Bladder microvascular endothelial cell (primary cell): ENCODE results near the gene SLC10A3. TPM values are rescaled to one million over a fixed set of nuclear protein-coding genes. Genes with fewer than 3 reads are reported as not detected.

Experiments
- total RNA-seq: library from RNA; depleted of rRNA; stranded (reverse); fragments of >200 nt; gene quantifications from 2 replicates; pipeline ENCODE4 v1.2.3, GENCODE V29; 2014

The SLC10A3 gene, protein sequence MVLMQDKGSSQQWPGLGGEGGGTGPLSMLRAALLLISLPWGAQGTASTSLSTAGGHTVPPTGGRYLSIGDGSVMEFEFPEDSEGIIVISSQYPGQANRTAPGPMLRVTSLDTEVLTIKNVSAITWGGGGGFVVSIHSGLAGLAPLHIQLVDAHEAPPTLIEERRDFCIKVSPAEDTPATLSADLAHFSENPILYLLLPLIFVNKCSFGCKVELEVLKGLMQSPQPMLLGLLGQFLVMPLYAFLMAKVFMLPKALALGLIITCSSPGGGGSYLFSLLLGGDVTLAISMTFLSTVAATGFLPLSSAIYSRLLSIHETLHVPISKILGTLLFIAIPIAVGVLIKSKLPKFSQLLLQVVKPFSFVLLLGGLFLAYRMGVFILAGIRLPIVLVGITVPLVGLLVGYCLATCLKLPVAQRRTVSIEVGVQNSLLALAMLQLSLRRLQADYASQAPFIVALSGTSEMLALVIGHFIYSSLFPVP
- 9.7 and 22.1 TPM in 2 replicates for total RNA-seq

DNA sequence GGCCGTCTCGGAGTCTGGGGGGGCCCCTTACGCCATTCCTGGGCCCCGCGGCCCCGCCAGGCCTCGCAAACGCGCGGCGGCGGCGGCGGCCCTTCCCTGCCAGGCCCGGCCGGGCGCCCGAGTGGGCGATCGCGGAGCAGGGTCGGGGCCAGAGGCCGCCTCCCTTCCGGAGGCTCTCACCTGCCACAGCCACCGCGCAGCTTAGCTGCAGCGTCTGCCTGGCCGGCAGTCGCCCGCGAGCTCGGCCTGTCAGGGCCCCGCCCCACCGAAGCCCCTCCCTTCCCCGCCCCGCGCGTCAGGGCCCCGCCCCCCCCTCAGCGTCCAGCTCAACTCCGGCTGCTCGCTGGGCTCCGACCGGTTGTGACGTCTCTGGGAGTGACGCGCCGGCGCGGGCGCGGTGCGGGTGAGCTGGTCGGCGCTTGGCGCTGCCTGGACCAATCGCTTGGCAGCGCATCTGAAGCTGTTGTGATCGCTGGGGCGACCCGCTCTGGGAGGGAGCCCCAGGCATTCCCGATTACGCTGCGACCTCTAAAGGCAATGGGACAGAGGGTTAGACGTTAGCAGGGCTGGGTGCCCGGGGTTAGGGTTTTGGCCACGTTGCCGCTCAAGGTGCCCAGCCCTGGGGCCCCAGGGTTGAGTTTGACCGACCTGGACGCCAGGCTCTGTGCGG is at the start of gene SLC10A3:
TSS of gene SLC10A3 (minus strand) at position 216 of the 670 bp plus-strand sequence. CDS start 1,689 bp downstream, outside the sequence.

GRCh38 chrX:154515966-154516655 is 25.7 kb upstream of the SLC10A3 start, which contains the start of gene FAM3A:
FAM3A (minus strand) TSS chrX:154516232; CDS start chrX:154515772, 460 bp downstream.

DNA sequence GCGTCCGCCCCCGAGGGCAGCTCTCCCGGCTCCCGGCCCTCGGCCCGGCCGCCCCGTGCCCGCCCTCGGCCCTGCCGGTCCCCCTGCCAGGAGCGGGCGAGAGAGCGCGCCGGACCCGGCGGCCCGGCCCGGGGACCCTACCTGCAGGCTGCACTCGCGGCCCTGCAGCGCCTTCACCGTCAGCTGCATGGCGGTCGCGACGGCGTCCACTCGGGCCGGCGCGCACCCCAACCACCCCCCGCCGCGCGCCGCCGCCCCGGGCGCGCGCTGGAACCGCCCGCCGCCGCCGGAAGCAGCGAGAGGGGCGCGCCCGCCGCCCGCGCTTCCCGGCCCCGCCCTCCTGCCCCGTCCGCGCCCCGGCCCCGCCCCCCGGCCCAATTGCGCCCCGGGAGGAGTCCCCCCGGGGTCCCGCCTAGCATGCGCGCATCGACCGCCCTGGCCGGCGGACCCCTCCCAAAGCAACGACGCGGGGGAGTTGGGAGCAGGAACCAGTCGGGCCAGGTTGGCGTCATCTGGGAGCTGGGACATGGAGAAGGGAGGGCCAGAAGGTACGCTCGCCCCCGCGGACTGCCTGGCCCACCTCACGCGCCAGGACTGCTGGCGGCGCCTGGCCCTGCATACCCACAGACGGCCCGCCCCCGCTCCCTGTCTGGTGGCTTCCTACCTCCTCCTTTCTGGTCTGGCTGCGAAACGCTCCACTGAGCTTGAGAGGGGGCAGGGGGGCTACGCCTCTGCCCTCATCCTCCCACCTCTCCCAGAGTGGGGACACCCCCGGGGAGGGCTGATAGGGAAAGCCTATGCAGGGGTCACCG is 3.8 kb downstream of the SLC10A3 start, which contains the start of gene UBL4A:
TSS of gene UBL4A (minus strand) at position 220 of the 812 bp plus-strand sequence. CDS start at position 189, 31 bp downstream.

DNA sequence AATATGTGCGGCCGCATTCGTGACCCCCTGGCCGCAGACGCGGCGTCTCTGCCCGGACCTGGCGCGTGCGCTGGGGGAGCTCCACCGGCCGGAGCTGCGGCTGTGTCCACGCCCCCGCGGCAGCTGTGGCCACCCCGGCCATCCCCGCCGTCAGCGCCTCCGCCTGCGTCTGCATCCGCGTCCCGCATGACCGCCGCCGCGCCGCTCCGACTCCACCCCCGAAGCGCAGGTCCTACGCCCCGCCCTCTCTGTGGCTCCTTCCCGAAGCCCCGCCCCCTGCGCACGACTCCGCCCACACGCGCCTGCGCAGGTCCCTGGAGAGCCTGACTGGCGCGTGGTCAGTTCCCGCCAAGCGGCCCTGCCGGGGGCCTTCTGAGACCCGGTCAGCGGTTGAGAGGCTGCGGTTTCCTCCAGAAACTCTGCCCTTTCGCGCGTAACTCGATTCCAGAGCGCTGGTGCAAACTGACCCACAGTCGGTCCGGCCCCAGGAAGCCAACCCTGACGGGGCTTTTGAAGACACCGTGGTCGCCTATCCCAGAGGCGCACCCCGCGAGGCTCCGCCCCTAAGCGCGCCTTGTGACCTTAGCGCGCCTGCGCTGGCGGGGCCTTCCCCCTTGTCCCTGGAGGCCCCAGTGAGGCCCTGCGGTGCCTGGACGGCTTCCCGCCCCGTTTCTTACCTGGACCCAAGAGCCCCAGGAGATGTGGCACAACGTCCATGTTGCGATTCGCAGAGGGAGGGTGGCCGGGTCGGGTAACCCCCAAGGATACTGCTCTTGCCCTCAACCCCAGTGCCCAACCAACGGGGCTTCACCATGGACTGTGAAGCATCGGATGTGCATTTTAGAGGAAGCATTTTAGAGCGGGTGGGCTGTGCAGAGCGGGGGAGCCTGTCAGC is 11.5 kb downstream of the SLC10A3 start, which contains the start of gene LAGE3:
TSS of gene LAGE3 (minus strand) at position 554 of the 895 bp plus-strand sequence. CDS start at position 188, 366 bp downstream.

GRCh38 chrX:154458116-154458953 is 32.1 kb downstream of the SLC10A3 start, which contains the start of gene PLXNA3:
PLXNA3 (plus strand) TSS chrX:154458281; CDS start chrX:154460184, 1,903 bp downstream.

DNA sequence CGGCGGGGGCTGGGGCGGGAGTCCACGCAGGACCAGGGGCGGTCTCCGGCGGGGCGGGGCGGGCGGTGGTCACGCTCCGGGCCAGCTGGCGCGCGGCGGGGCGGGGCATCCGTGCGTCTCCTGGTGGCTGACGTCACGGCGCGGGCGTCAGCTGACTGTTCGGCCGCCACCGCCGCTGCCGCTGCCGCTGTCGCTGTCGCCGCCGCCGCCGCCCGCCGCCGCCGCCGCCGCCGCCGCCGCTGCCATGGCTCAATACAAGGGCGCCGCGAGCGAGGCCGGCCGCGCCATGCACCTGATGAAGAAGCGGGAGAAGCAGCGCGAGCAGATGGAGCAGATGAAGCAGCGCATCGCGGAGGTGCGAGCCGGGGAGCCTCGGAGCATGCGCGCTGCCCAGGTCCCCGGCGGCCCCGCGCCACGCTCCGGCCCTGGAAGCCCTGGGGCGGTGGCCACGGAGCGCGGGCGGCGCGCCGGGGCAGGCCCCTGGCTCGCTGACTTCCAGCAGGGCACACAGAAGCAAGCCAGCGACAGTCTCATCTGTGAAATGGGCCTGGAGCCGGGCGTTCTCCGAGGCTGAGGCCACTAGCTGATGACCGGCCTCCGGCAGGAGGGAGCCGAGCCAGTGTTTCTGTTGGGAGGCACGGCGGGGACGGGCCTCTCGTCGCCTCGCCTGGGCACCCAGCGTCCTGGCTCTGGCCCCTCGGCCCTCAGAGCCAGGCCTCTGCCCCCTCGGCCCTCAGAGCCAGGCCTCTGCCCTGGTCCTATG is 46.3 kb downstream of the SLC10A3 start, which contains the start of gene FAM50A:
TSS of gene FAM50A (plus strand) at position 150 of the 763 bp plus-strand sequence. CDS start at position 245, 95 bp downstream.

Other genes starting within 250 kb of the SLC10A3 start
- not detected in 2 replicates for gene OPN1MW3, start 233.0 kb downstream of the SLC10A3 start, total RNA-seq
- 0.16 TPM in 1 of 2 replicates, not detected in the other for gene TEX28, start 195.5 kb downstream of the SLC10A3 start, total RNA-seq
- under 0.01 and 0.31 TPM in 2 replicates for gene TKTL1, start 194.8 kb downstream of the SLC10A3 start, total RNA-seq
- 1,640 and 2,434 TPM in 2 replicates for gene FLNA, start 116.0 kb downstream of the SLC10A3 start, total RNA-seq
- 16.6 and 18.8 TPM in 2 replicates for gene EMD, start 111.3 kb downstream of the SLC10A3 start, total RNA-seq
- gene RPL10, start 92.3 kb downstream of the SLC10A3 start, total RNA-seq = 2,048 and 2,051 TPM in 2 replicates
- 70.6 and 90.2 TPM in 2 replicates for gene DNASE1L1, start 81.4 kb downstream of the SLC10A3 start, total RNA-seq
- 20.9 and 23.9 TPM in 2 replicates for gene TAFAZZIN, start 79.1 kb downstream of the SLC10A3 start, total RNA-seq
- gene ATP6AP1, start 62.0 kb downstream of the SLC10A3 start, total RNA-seq = 54.4 and 128 TPM in 2 replicates
- gene GDI1, start 53.5 kb downstream of the SLC10A3 start, total RNA-seq = 36.4 and 99.2 TPM in 2 replicates
- gene FAM50A, start 46.5 kb downstream of the SLC10A3 start, total RNA-seq = 64.9 and 118 TPM in 2 replicates
- 7.9 and 13.3 TPM in 2 replicates for gene PLXNA3, start 32.3 kb downstream of the SLC10A3 start, total RNA-seq
- gene LAGE3, start 11.3 kb downstream of the SLC10A3 start, total RNA-seq = 11.2 and 11.5 TPM in 2 replicates
- 37.1 and 49.5 TPM in 2 replicates for gene UBL4A, start 4.0 kb downstream of the SLC10A3 start, total RNA-seq
- gene FAM3A, start 25.6 kb upstream of the SLC10A3 start, total RNA-seq = 17.6 and 45.2 TPM in 2 replicates
- 38.9 and 52.8 TPM in 2 replicates for gene G6PD, start 56.2 kb upstream of the SLC10A3 start, total RNA-seq
- gene IKBKG, start 57.0 kb upstream of the SLC10A3 start, total RNA-seq = 12.1 and 14.2 TPM in 2 replicates
- gene CTAG1A, start 94.5 kb upstream of the SLC10A3 start, total RNA-seq = not detected in 2 replicates
- gene CTAG1B, start 128.7 kb upstream of the SLC10A3 start, total RNA-seq = not detected in 2 replicates
- gene CTAG2, start 162.9 kb upstream of the SLC10A3 start, total RNA-seq = not detected in 2 replicates